Immature natural killer cell (primary cell): ENCODE measurements around the gene TMED7. TPM values are rescaled to one million over a fixed set of nuclear protein-coding genes. Genes with fewer than 3 reads are reported as not detected.
A peak's percentile ranks its signal among the peaks of the same experiment; 100 is the strongest.

ENCODE experiments used
- DNase-seq, 3 donors: peaks; one replicate each; pipeline ENCODE4 v3.0.0; 2022; ENCODE audit warnings: mixed read lengths in 1 of 3
- H3K27ac Mint-ChIP-seq, 6 donors: one replicate each; pipeline ENCODE4 v1.8.0; 2020; ENCODE audit warnings: mixed read lengths in 6 of 6, mild to moderate bottlenecking in 5 of 6, inconsistent platforms in 4 of 6, moderate library complexity in 3 of 6
- H3K27me3 Mint-ChIP-seq, 3 donors: one replicate each; pipeline ENCODE4 v1.8.0; 2020 to 2021; ENCODE audit warnings: low read depth in 3 of 3, mild to moderate bottlenecking in 3 of 3, mixed read lengths in 3 of 3, moderate library complexity in 3 of 3, inconsistent platforms in 1 of 3
- H3K36me3 Mint-ChIP-seq, 3 donors: one replicate each; pipeline ENCODE4 v1.8.0; 2020; ENCODE audit warnings: mixed read lengths in 3 of 3, inconsistent platforms in 2 of 3, mild to moderate bottlenecking in 2 of 3
- H3K4me1 Mint-ChIP-seq, 2 donors: one replicate each; pipeline ENCODE4 v1.8.0; 2020; ENCODE audit warnings: inconsistent platforms in 2 of 2, mild to moderate bottlenecking in 2 of 2, mixed read lengths in 2 of 2, moderate library complexity in 1 of 2
- H3K4me3 Mint-ChIP-seq, 5 donors: one replicate each; pipeline ENCODE4 v1.8.0; 2020; ENCODE audit warnings: mild to moderate bottlenecking in 5 of 5, mixed read lengths in 5 of 5, inconsistent platforms in 3 of 5, moderate library complexity in 3 of 5
- H3K9me3 Mint-ChIP-seq, 6 donors: one replicate each; pipeline ENCODE4 v1.8.0; 2020; ENCODE audit warnings: mild to moderate bottlenecking in 6 of 6, mixed read lengths in 6 of 6, inconsistent platforms in 4 of 6, moderate library complexity in 3 of 6
- polyA plus RNA-seq, 3 donors: library from polyadenylated mRNA; unstranded; fragments of 300-500 nt; fragmentation: Illumina TruSeq; gene quantifications; one replicate each; pipeline ENCODE4 v1.2.3, GENCODE V29; 2021

Gene TMED7
- polyA plus RNA-seq, 3 donors from 2014 or later = 35.5 to 55.0 (median 40.7) TPM

- H3K27ac Mint-ChIP-seq = no peak overlapping the region
- no peak for DNase-seq
- H3K9me3 Mint-ChIP-seq = no peaks in the 10 kb centered on the region
- no peaks in the 10 kb centered on the region for H3K4me1 Mint-ChIP-seq
- H3K36me3 Mint-ChIP-seq = peaks cover 0 to 9% (median 6%) of the 10 kb centered on the region in 3 donors
- H3K27me3 Mint-ChIP-seq = no peaks in the 10 kb centered on the region
- no peak overlapping the region for H3K4me3 Mint-ChIP-seq
These were observed 40.6 kb downstream of the TMED7 start for GRCh38 chr5:115585265-115585664.

DNA sequence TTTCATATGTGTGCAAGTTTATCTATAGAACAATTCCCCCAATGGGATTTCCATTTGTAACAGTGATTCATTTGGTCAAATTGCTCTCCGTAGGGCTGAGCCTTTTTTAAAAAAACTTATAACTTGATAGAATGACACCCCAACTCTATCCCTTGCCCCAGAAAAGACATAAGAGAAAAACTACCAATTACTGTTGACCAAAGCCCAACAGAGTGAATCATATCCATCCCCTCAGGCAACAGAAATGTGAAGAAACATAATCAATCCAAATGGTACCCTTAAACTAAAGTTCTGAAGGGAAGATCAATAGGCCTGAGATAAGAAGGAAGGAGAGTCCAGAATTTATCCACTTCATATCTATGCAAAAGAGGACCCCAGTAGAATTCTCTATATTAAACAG lies 41.3 kb downstream of the TMED7 start:
- H3K27me3 Mint-ChIP-seq = no peaks in the 10 kb centered on the region
- H3K27ac Mint-ChIP-seq = no peak overlapping the region
- no peaks in the 10 kb centered on the region for H3K4me1 Mint-ChIP-seq
- no peak for DNase-seq
- H3K9me3 Mint-ChIP-seq = no peaks in the 10 kb centered on the region
- peaks cover 0 to 9% (median 6%) of the 10 kb centered on the region in 3 donors for H3K36me3 Mint-ChIP-seq
- H3K4me3 Mint-ChIP-seq = no peak overlapping the region

DNA sequence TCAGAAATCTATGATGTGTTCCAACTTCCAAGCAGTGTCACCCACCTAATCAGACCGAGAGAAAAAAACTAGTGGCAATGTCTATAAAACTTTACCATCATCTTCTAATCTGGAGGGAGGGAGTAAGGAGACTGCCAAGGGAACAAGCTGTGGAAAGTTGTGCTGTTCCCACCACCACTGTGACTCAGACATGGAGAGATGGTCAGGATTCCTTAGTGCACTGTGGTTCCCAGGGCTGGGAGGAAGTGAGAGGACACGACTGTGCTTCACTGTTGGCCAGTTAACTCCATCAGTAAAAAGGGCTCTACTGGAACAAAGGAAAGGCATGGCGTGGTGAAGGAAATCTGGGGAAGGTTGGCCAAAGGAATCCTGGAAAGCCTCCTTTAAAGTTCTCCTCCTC lies 42.4 kb downstream of the TMED7 start:
- no peak overlapping the region for H3K27ac Mint-ChIP-seq
- no peak overlapping the region for H3K4me3 Mint-ChIP-seq
- DNase-seq = no peak
- no peaks in the 10 kb centered on the region for H3K9me3 Mint-ChIP-seq
- peaks cover 0 to 9% (median 6%) of the 10 kb centered on the region in 3 donors for H3K36me3 Mint-ChIP-seq
- no peaks in the 10 kb centered on the region for H3K4me1 Mint-ChIP-seq
- no peaks in the 10 kb centered on the region for H3K27me3 Mint-ChIP-seq

- no peaks in the 10 kb centered on the region for H3K9me3 Mint-ChIP-seq
- H3K36me3 Mint-ChIP-seq = peaks cover 0 to 9% (median 6%) of the 10 kb centered on the region in 3 donors
- H3K27me3 Mint-ChIP-seq = peaks cover 0 to 2% (median 0%) of the 10 kb centered on the region in 3 donors
- no peak overlapping the region for H3K4me3 Mint-ChIP-seq
- no peaks in the 10 kb centered on the region for H3K4me1 Mint-ChIP-seq
- DNase-seq = no peak
- H3K27ac Mint-ChIP-seq = no peak overlapping the region
These were observed 44.9 kb downstream of the TMED7 start for GRCh38 chr5:115580941-115581340.

GRCh38 chr5:115579747-115580173 lies 46.1 kb downstream of the TMED7 start:
- H3K27me3 Mint-ChIP-seq = peaks cover 0 to 2% (median 0%) of the 10 kb centered on the region in 3 donors
- peaks cover 0 to 9% (median 6%) of the 10 kb centered on the region in 3 donors for H3K36me3 Mint-ChIP-seq
- no peak overlapping the region for H3K27ac Mint-ChIP-seq
- no peak overlapping the region for H3K4me3 Mint-ChIP-seq
- H3K4me1 Mint-ChIP-seq = no peaks in the 10 kb centered on the region
- DNase-seq = no peak
- H3K9me3 Mint-ChIP-seq = no peaks in the 10 kb centered on the region

- no peaks in the 10 kb centered on the region for H3K4me1 Mint-ChIP-seq
- H3K36me3 Mint-ChIP-seq = peaks cover 0 to 9% (median 6%) of the 10 kb centered on the region in 3 donors
- H3K4me3 Mint-ChIP-seq = no peak overlapping the region
- no peaks in the 10 kb centered on the region for H3K9me3 Mint-ChIP-seq
- no peak overlapping the region for H3K27ac Mint-ChIP-seq
- H3K27me3 Mint-ChIP-seq = peaks cover 0 to 2% (median 0%) of the 10 kb centered on the region in 3 donors
- no peak for DNase-seq
These were observed 46.6 kb downstream of the TMED7 start for GRCh38 chr5:115579216-115579615.

GRCh38 chr5:115578657-115579056 lies 47.2 kb downstream of the TMED7 start:
- Mint-ChIP-seq H3K27ac (no peak overlapping the region), H3K36me3 (peaks cover 0 to 9% (median 6%) of the 10 kb centered on the region in 3 donors), H3K4me3 (no peak overlapping the region)

DNA sequence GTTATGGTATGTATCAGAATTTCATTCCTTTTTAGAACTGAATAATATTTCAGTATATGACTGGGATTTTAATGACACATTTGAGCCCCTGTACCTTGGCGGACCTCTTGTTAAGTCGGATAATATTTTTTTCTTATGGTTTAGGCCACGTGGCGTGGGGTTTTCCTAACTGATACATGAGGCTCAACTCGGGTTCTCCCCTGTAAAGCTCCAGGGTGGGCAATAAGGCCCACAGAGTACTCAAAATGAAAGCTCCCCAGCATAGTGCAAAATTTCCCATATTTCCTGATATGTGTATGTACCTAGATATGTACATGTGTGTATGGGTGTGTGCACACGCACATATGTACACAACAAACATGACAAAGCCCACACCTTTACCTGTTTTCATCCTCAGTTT lies 48.1 kb downstream of the TMED7 start:
- Mint-ChIP-seq H3K27ac (no peak overlapping the region), H3K36me3 (peaks cover 0 to 9% (median 6%) of the 10 kb centered on the region in 3 donors), H3K9me3 (no peaks in the 10 kb centered on the region), H3K27me3 (peaks cover 0 to 2% (median 0%) of the 10 kb centered on the region in 3 donors), H3K4me1 (no peaks in the 10 kb centered on the region), H3K4me3 (no peak overlapping the region)
- DNase-seq = no peak

More at GRCh38 chr5:115578657-115579056, 47.2 kb downstream of the TMED7 start:
- H3K9me3 Mint-ChIP-seq = no peaks in the 10 kb centered on the region
- H3K27me3 Mint-ChIP-seq = peaks cover 0 to 2% (median 0%) of the 10 kb centered on the region in 3 donors
- no peak for DNase-seq
- H3K4me1 Mint-ChIP-seq = no peaks in the 10 kb centered on the region

DNA sequence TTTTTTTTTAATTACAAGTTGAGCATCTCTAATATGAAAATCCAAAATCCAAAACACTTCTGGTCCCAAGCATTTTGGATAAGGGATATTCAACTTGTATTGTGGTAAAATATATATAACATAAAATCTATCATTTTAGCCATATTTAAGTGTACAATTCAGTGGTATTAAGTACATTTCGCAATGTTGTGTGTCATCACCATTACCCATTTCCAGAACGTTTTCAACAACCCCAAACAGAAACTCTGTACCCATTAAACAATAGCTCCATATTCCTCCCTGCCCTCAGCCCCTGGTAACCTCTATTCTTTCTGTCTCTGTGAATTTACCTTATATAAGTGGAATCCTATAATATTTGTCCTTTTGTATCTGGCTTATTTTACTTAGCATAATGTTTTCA lies 48.5 kb downstream of the TMED7 start:
- H3K9me3 Mint-ChIP-seq = no peaks in the 10 kb centered on the region
- H3K27ac Mint-ChIP-seq = no peak overlapping the region
- H3K36me3 Mint-ChIP-seq = peaks cover 0 to 9% (median 6%) of the 10 kb centered on the region in 3 donors
- H3K27me3 Mint-ChIP-seq = peaks cover 0 to 2% (median 0%) of the 10 kb centered on the region in 3 donors
- DNase-seq = no peak
- H3K4me1 Mint-ChIP-seq = no peaks in the 10 kb centered on the region
- no peak overlapping the region for H3K4me3 Mint-ChIP-seq

DNA sequence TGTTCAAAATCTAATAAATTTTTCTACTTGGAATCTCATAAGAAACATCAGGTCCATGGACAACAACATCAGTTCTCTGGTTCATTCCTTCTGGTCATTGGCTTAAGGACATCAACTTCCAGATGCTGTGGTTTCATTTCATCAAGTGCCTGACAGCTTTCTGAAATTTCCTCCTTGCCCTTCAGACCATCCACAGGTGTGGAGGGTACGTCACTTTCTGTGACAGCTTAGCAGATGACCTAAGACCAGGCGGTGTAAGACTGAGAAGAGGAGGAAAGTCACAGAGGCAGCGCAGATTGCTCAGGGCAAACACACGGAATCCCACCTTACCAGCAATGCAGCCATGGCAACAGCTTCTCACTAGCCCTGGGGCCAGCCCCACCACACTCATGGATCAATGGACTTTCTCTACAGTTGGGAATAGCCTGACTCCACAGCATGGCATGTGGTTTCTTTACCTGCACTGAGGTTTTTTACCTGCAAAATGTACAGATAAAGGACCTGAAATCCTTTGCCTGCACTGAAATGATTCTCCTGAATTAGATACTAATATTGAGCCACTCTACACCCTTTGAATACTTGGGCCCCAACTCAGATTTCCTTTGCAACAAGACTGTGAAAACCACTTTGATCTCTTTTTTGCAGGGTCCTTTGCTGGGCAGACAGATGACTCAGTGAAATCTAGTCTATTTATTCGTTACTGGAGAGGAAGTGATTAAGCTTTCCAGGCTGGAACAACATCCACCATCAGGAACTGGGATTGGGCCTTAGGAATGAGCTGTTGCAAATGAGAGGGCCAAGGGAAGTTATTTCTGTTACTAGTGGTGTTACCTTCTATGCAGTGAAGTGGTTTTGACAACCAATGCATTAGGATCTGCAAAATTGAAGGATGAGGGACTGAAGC lies 50.4 kb downstream of the TMED7 start:
- no peaks in the 10 kb centered on the region for H3K9me3 Mint-ChIP-seq
- H3K27me3 Mint-ChIP-seq = peaks cover 0 to 5% (median 0%) of the 10 kb centered on the region in 3 donors
- DNase-seq = no peak
- H3K4me3 Mint-ChIP-seq = no peak overlapping the region
- H3K27ac Mint-ChIP-seq = no peak overlapping the region
- H3K36me3 Mint-ChIP-seq = peaks cover 0 to 2% (median 0%) of the 10 kb centered on the region in 3 donors
- no peaks in the 10 kb centered on the region for H3K4me1 Mint-ChIP-seq

GRCh38 chr5:115573133-115573532 lies 52.7 kb downstream of the TMED7 start:
- no peaks in the 10 kb centered on the region for H3K36me3 Mint-ChIP-seq
- H3K27me3 Mint-ChIP-seq = peaks cover 0 to 5% (median 0%) of the 10 kb centered on the region in 3 donors
- H3K4me1 Mint-ChIP-seq = no peaks in the 10 kb centered on the region
- H3K4me3 Mint-ChIP-seq = no peak overlapping the region
- DNase-seq = no peak
- no peak overlapping the region for H3K27ac Mint-ChIP-seq
- no peaks in the 10 kb centered on the region for H3K9me3 Mint-ChIP-seq

- H3K4me1 Mint-ChIP-seq = no peaks in the 10 kb centered on the region
- no peaks in the 10 kb centered on the region for H3K9me3 Mint-ChIP-seq
- peak overlapping the region in 1 of 6 donors; percentile 47 for H3K27ac Mint-ChIP-seq
- no peak for DNase-seq
- no peak overlapping the region for H3K4me3 Mint-ChIP-seq
- H3K27me3 Mint-ChIP-seq = peaks cover 0 to 2% (median 0%) of the 10 kb centered on the region in 3 donors
- H3K36me3 Mint-ChIP-seq = no peaks in the 10 kb centered on the region
These were observed 54.4 kb downstream of the TMED7 start for GRCh38 chr5:115571441-115571878.

DNA sequence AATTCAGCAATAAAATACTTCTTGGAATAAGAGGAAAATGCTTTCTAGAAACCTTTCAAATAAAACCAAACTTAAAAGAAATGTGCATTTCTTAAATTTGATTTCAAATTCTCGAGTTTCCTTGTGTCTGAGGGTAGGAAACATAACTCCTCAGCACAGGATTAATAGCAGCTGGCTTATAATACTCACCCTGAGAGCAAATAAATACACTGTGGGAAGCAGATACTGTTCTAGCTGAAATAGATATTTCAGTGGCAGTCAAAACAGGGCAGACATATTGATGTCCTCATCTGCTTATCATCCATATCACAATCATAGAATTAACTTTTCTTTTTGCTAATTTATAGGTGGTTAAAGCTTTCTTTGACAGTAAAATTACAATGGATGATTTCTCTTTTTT lies 57.2 kb downstream of the TMED7 start:
- Mint-ChIP-seq H3K4me1 (no peaks in the 10 kb centered on the region), H3K4me3 (no peak overlapping the region), H3K36me3 (no peaks in the 10 kb centered on the region), H3K27ac (no peak overlapping the region), H3K9me3 (no peaks in the 10 kb centered on the region), H3K27me3 (peaks cover 2 to 5% (median 3%) of the 10 kb centered on the region in 3 donors)
- no peak for DNase-seq

GRCh38 chr5:115565233-115565632 lies 60.6 kb downstream of the TMED7 start:
- H3K36me3 Mint-ChIP-seq = no peaks in the 10 kb centered on the region
- DNase-seq = no peak
- H3K27ac Mint-ChIP-seq = no peak overlapping the region
- peaks cover 3 to 15% (median 4%) of the 10 kb centered on the region in 3 donors for H3K27me3 Mint-ChIP-seq
- H3K4me1 Mint-ChIP-seq = no peaks in the 10 kb centered on the region
- no peaks in the 10 kb centered on the region for H3K9me3 Mint-ChIP-seq
- H3K4me3 Mint-ChIP-seq = no peak overlapping the region
